OCI-LY3 (cell line): Measurements from ENCODE around the gene SHISAL2A.

Experiments used
- H2AFZ ChIP-seq: fragments of 200-600, 300-600 bp; shearing (Covaris generic); 2 replicates; pipeline ENCODE4 v1.6.0; 2014; ENCODE audit warnings: antibody characterized with exemption, low read depth, low read length
- H3K27ac ChIP-seq: fragments of 200-600, 300-600 bp; sonication (generic); 2 replicates; pipeline ENCODE4 v1.5.1; 2014; ENCODE audit warnings: mild to moderate bottlenecking, low read length, moderate library complexity, mixed read lengths
- H3K27me3 ChIP-seq: fragments of 200-600, 300-600 bp; sonication (generic); 2 replicates; pipeline ENCODE4 v1.6.1; 2014; ENCODE audit warnings: low read depth, low read length, mixed read lengths
- H3K36me3 ChIP-seq: fragments of 200-600, 300-600 bp; sonication (generic); replicated peaks from 2 replicates; pipeline ENCODE3; 2014; ENCODE audit warnings: low read depth, low read length, mixed read lengths
- H3K4me1 ChIP-seq: fragments of 300-600, 200-600 bp; sonication (generic); 2 replicates; pipeline ENCODE4 v1.6.1; 2014; ENCODE audit warnings: low read length, mixed read lengths
- H3K4me2 ChIP-seq: fragments of 200-600, 300-600 bp; sonication (generic); 2 replicates; pipeline ENCODE4 v1.6.1; 2014; ENCODE audit warnings: low read length, mixed read lengths
- H3K4me3 ChIP-seq: fragments of 300-600, 200-600 bp; sonication (generic); 2 replicates; pipeline ENCODE4 v1.5.1; 2014; ENCODE audit warnings: antibody characterized with exemption, mild to moderate bottlenecking, low read length, moderate library complexity
- H3K79me2 ChIP-seq: fragments of 300-600, 200-600 bp; shearing (Covaris generic); 2 replicates; pipeline ENCODE4 v1.6.1; 2014; ENCODE audit warnings: mild to moderate bottlenecking, low read length, mixed read lengths
- H3K9ac ChIP-seq: fragments of 300-600, 200-600 bp; shearing (Covaris generic); 2 replicates; pipeline ENCODE4 v1.6.0; 2014; ENCODE audit warnings: mild to moderate bottlenecking, low read length, moderate library complexity
- H3K9me3 ChIP-seq: fragments of 200-600, 300-600 bp; shearing (Covaris generic); 2 replicates; pipeline ENCODE4 v1.6.1; 2014; ENCODE audit warnings: low read length, mixed read lengths; ENCODE audit not compliant: insufficient read depth
- H4K20me1 ChIP-seq: fragments of 200-600, 300-600 bp; sonication (generic); 2 replicates; pipeline ENCODE4 v1.6.1; 2016; ENCODE audit warnings: low read length, mixed read lengths; ENCODE audit not compliant: insufficient read depth
- CTCF ChIP-seq: fragments of 200-600, 300-600 bp; sonication (generic); IDR thresholded peaks from 2 replicates; pipeline ENCODE4 v1.5.1; 2014; ENCODE audit warnings: antibody characterized with exemption, low read length, low read depth
- EZH2phosphoT487 ChIP-seq: fragments of 200-600 bp; shearing (Covaris generic); IDR thresholded peaks from 2 replicates; pipeline ENCODE4 v1.6.1; 2018; ENCODE audit warnings: antibody characterized with exemption, mixed run types, low read depth

Gene SHISAL2A

DNA sequence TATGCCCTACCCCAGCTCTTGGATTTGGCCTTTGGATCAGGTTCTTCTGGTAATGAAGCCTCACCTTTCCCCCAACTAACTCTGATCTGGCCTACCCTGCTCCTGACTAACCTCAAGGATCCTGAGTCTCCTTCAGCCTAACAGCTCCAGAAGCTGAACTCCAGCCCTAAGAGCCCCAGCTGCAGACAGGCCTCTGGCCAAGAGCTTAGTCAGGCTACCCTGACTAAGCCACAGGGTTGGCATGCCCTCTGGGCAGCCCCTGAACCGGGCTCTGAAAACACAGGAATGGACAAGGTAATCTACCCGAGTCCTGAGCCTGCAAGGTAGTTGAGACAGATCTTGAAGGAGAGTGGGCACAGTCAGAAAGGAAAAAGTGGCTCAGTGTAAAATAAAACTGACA is 35.7 kb downstream of the SHISAL2A start:
- Histone ChIP-seq H2AFZ (no peak overlapping the region), H3K27ac (no peak overlapping the region), H3K36me3 (no peaks in the 10 kb centered on the region), H3K9ac (no peak overlapping the region), H3K4me3 (no peak overlapping the region), H4K20me1 (no peaks in the 10 kb centered on the region), H3K4me2 (no peak overlapping the region), H3K27me3 (no peaks in the 10 kb centered on the region), H3K4me1 (peaks cover 11% of the 10 kb centered on the region; the same call in 1 of the 2 replicates), H3K79me2 (no peaks in the 10 kb centered on the region), H3K9me3 (no peaks in the 10 kb centered on the region)
- TF ChIP-seq EZH2phosphoT487: no peak
- no peak for TF ChIP-seq CTCF

- H3K36me3 ChIP-seq: no peaks in the 10 kb centered on the region
- no peak overlapping the region for H2AFZ ChIP-seq
- no peak overlapping the region for H3K4me2 ChIP-seq
- no peak overlapping the region for H3K9ac ChIP-seq
- TF ChIP-seq EZH2phosphoT487 (no peak), CTCF (no peak)
- no peak overlapping the region for H3K27ac ChIP-seq
- H3K4me1 ChIP-seq: peaks cover 15% of the 10 kb centered on the region
- H3K9me3 ChIP-seq: no peaks in the 10 kb centered on the region
- H4K20me1 ChIP-seq: no peaks in the 10 kb centered on the region
- H3K79me2 ChIP-seq: no peaks in the 10 kb centered on the region
- H3K27me3 ChIP-seq: no peaks in the 10 kb centered on the region
- no peak overlapping the region for H3K4me3 ChIP-seq
Measured at GRCh38 chr1:52669696-52670095, 36.7 kb downstream of the SHISAL2A start.

GRCh38 chr1:52670604-52671003 is 37.6 kb downstream of the SHISAL2A start:
- H3K9me3 ChIP-seq: no peaks in the 10 kb centered on the region
- H3K27ac ChIP-seq: no peak overlapping the region
- H3K4me1 ChIP-seq: peaks cover 21% of the 10 kb centered on the region
- H3K27me3 ChIP-seq: no peaks in the 10 kb centered on the region
- no peaks in the 10 kb centered on the region for H3K36me3 ChIP-seq
- TF ChIP-seq EZH2phosphoT487 (no peak), CTCF (no peak)
- H2AFZ ChIP-seq: no peak overlapping the region
- no peaks in the 10 kb centered on the region for H3K79me2 ChIP-seq
- no peaks in the 10 kb centered on the region for H4K20me1 ChIP-seq
- H3K9ac ChIP-seq: no peak overlapping the region
- no peak overlapping the region for H3K4me2 ChIP-seq
- no peak overlapping the region for H3K4me3 ChIP-seq

GRCh38 chr1:52672946-52673345 is 40.0 kb downstream of the SHISAL2A start:
- H4K20me1 ChIP-seq: no peaks in the 10 kb centered on the region
- TF ChIP-seq CTCF (no peak), EZH2phosphoT487 (no peak)
- H2AFZ ChIP-seq: no peak overlapping the region
- no peaks in the 10 kb centered on the region for H3K79me2 ChIP-seq
- H3K4me3 ChIP-seq: no peak overlapping the region
- peaks cover 35% of the 10 kb centered on the region for H3K4me1 ChIP-seq
- H3K27me3 ChIP-seq: no peaks in the 10 kb centered on the region
- H3K36me3 ChIP-seq: no peaks in the 10 kb centered on the region
- no peaks in the 10 kb centered on the region for H3K9me3 ChIP-seq
- no peak overlapping the region for H3K27ac ChIP-seq
- H3K9ac ChIP-seq: no peak overlapping the region
- no peak overlapping the region for H3K4me2 ChIP-seq
